H1 (cell line): ENCODE results near the gene ARHGEF6. TPM values are rescaled to one million over a fixed set of nuclear protein-coding genes. Genes with fewer than 3 reads are reported as not detected.

Experiments used
- CTCF ChIA-PET: fragments of 300-600 bp; sonication (Branson Sonifier 250); formaldehyde crosslinking; loops from one replicate; lab custom pipeline; 2021; ENCODE audit not compliant: partially characterized antibody; lab: Charles Lee
- POLR2A ChIA-PET: fragments of 300-600 bp; sonication (Branson Sonifier 250); formaldehyde crosslinking; loops from one replicate; lab custom pipeline; 2021; ENCODE audit warnings: inconsistent platforms; ENCODE audit not compliant: partially characterized antibody; lab: Charles Lee
- DNase-seq, 2 experiments: peaks; one replicate each; pipeline versions ENCODE4 v3.0.0 to v3.0.0-alpha.2; 2010 to 2022; ENCODE audit warnings: low spot score in 2 of 2, low read depth in 1 of 2, mixed read lengths in 1 of 2
- FAIRE-seq: peaks from 2 replicates; lab custom pipeline; 2011; peaks lifted over from hg19 to GRCh38; lab: Jason Lieb, UNC
- H2AFZ ChIP-seq: 2 replicates; pipeline ENCODE4 v1.8.1; 2012; ENCODE audit warnings: low read length, inconsistent platforms
- H2AK5ac ChIP-seq: 2 replicates; pipeline ENCODE4 v1.6.1; 2013; ENCODE audit warnings: low read depth, low read length
- H2BK120ac ChIP-seq: replicated peaks from 2 replicates; pipeline ENCODE3; 2013; ENCODE audit warnings: low read depth, low read length, inconsistent platforms
- H2BK12ac ChIP-seq: 2 replicates; pipeline ENCODE4 v1.6.1; 2013; ENCODE audit warnings: low read depth, low read length
- H2BK15ac ChIP-seq: 2 replicates; pipeline ENCODE4 v1.6.1; 2013; ENCODE audit warnings: low read length
- H2BK20ac ChIP-seq: 2 replicates; pipeline ENCODE4 v1.6.1; 2013; ENCODE audit warnings: low read length
- H2BK5ac ChIP-seq: 2 replicates; pipeline ENCODE4 v1.6.1; 2013; ENCODE audit warnings: low read depth, low read length
- H3K14ac ChIP-seq: 2 replicates; pipeline ENCODE4 v1.6.1; 2013; ENCODE audit warnings: inconsistent platforms; ENCODE audit not compliant: insufficient read length
- H3K18ac ChIP-seq: 2 replicates; pipeline ENCODE4 v1.6.1; 2013; ENCODE audit warnings: low read length; ENCODE audit errors: extremely low read depth
- H3K23ac ChIP-seq: 2 replicates; pipeline ENCODE4 v1.6.1; 2013; ENCODE audit warnings: inconsistent platforms; ENCODE audit not compliant: insufficient read length
- H3K23me2 ChIP-seq: 2 replicates; pipeline ENCODE4 v1.6.1; 2013; ENCODE audit warnings: low read depth, low read length
- H3K27ac ChIP-seq: 2 replicates; pipeline ENCODE4 v1.6.1; 2011; ENCODE audit warnings: low read depth, low read length, inconsistent platforms
- H3K27me3 ChIP-seq, 4 experiments: replicated peaks in 1 of 4; 1 replicate in 1 of 4; 2 replicates in 3 of 4; pipeline versions ENCODE4 v1.6.1 to v1.8.1; 2011 to 2013; ENCODE audit warnings: low read length in 3 of 4, mild to moderate bottlenecking in 3 of 4, inconsistent platforms in 2 of 4, mixed read lengths in 2 of 4, moderate library complexity in 1 of 4; ENCODE audit not compliant: control insufficient read depth in 3 of 4, insufficient read depth in 3 of 4; ENCODE audit errors: extremely low read depth in 1 of 4
- H3K36me3 ChIP-seq, 4 experiments: 2 replicates each; pipeline versions ENCODE4 v1.6.1 to v1.8.1; 2011 to 2013; ENCODE audit warnings: mild to moderate bottlenecking in 4 of 4, low read length in 3 of 4, moderate library complexity in 2 of 4, control low read depth in 1 of 4, inconsistent platforms in 1 of 4; ENCODE audit not compliant: insufficient read depth in 4 of 4, control insufficient read depth in 2 of 4
- H3K4ac ChIP-seq: replicated peaks from 2 replicates; pipeline ENCODE3; 2013; ENCODE audit warnings: low read length, low read depth, mixed read lengths, inconsistent platforms; ENCODE audit not compliant: insufficient read length
- H3K4me1 ChIP-seq, 4 experiments: replicated peaks in 1 of 4; 1 replicate in 1 of 4; 2 replicates in 3 of 4; pipeline versions ENCODE4 v1.6.1 to v1.8.1; 2011 to 2013; ENCODE audit warnings: low read length in 3 of 4, inconsistent platforms in 2 of 4, mixed read lengths in 1 of 4; ENCODE audit not compliant: insufficient read depth in 4 of 4, control insufficient read depth in 3 of 4
- H3K4me2 ChIP-seq, 2 experiments: 2 replicates each; pipeline versions ENCODE4 v1.6.1 to v1.8.1; 2011 to 2013; ENCODE audit warnings: low read depth in 2 of 2, low read length in 2 of 2, control low read depth in 1 of 2, inconsistent platforms in 1 of 2, mild to moderate bottlenecking in 1 of 2; ENCODE audit not compliant: insufficient read depth in 1 of 2
- H3K4me3 ChIP-seq, 4 experiments: fragments of 200-600, 300-600 bp in 1 of 4; sonication (generic), shearing (Covaris generic), sonication (Bioruptor Twin) in 1 of 4; 2 replicates each; pipeline versions ENCODE4 v1.5.1 to v1.8.1; 2011 to 2016; ENCODE audit warnings: low read length in 4 of 4, low read depth in 3 of 4, control low read depth in 2 of 4, inconsistent platforms in 2 of 4, mild to moderate bottlenecking in 2 of 4, mixed read lengths in 1 of 4, moderate library complexity in 1 of 4; ENCODE audit not compliant: insufficient read depth in 2 of 4; ENCODE audit errors: extremely low read depth in 1 of 4
- H3K56ac ChIP-seq: replicated peaks from 2 replicates; pipeline ENCODE3; 2013; ENCODE audit warnings: low read depth, mild to moderate bottlenecking, mixed read lengths, low read length, inconsistent platforms; ENCODE audit not compliant: insufficient read length
- H3K79me1 ChIP-seq: 2 replicates; pipeline ENCODE4 v1.6.1; 2013; ENCODE audit warnings: low read depth, low read length, control low read depth
- H3K79me2 ChIP-seq, 2 experiments: 2 replicates each; pipeline versions ENCODE4 v1.6.1 to v1.8.1; 2012 to 2013; ENCODE audit warnings: low read length in 2 of 2, mild to moderate bottlenecking in 2 of 2, inconsistent platforms in 1 of 2; ENCODE audit not compliant: insufficient read depth in 2 of 2, control insufficient read depth in 1 of 2
- H3K9ac ChIP-seq, 4 experiments: replicated peaks in 1 of 4; 1 replicate in 1 of 4; 2 replicates in 3 of 4; pipeline versions ENCODE4 v1.6.1 to v1.8.1; 2011 to 2013; ENCODE audit warnings: low read depth in 3 of 4, low read length in 3 of 4, control low read depth in 2 of 4, mild to moderate bottlenecking in 2 of 4, moderate library complexity in 2 of 4, inconsistent platforms in 1 of 4; ENCODE audit errors: extremely low read depth in 1 of 4
- H3K9me3 ChIP-seq, 2 experiments: 2 replicates each; pipeline versions ENCODE4 v1.6.1 to v1.8.1; 2012 to 2013; ENCODE audit warnings: mild to moderate bottlenecking in 2 of 2, moderate library complexity in 2 of 2, control low read depth in 1 of 2, inconsistent platforms in 1 of 2, low read depth in 1 of 2, low read length in 1 of 2, mixed read lengths in 1 of 2; ENCODE audit not compliant: insufficient read depth in 2 of 2
- H4K20me1 ChIP-seq, 2 experiments: replicated peaks in 1 of 2; 2 replicates each; pipeline versions ENCODE3 to v1.8.1; 2011 to 2013; ENCODE audit warnings: inconsistent platforms in 2 of 2, low read length in 2 of 2, mild to moderate bottlenecking in 1 of 2; ENCODE audit not compliant: insufficient read depth in 2 of 2, control insufficient read depth in 1 of 2
- H4K5ac ChIP-seq: 2 replicates; pipeline ENCODE4 v1.6.1; 2013; ENCODE audit warnings: low read length, low read depth, mixed read lengths, inconsistent platforms; ENCODE audit not compliant: insufficient read length
- H4K8ac ChIP-seq: 2 replicates; pipeline ENCODE4 v1.8.0; 2013; ENCODE audit warnings: mild to moderate bottlenecking, moderate library complexity, low read length, inconsistent platforms; ENCODE audit not compliant: insufficient read depth; ENCODE audit errors: extremely low read depth
- H4K91ac ChIP-seq: replicated peaks from 2 replicates; pipeline ENCODE3; 2013; ENCODE audit warnings: low read length, mixed read lengths, inconsistent platforms; ENCODE audit not compliant: insufficient read length
- ATF2 ChIP-seq: IDR thresholded peaks from 2 replicates; pipeline ENCODE4 v1.6.1; 2012; ENCODE audit warnings: low read length, inconsistent platforms
- BCL11A ChIP-seq, 2 experiments: IDR thresholded peaks; one replicate each; pipeline ENCODE4 v1.6.1; 2011; ENCODE audit warnings: low read depth in 2 of 2, low read length in 2 of 2, mild to moderate bottlenecking in 2 of 2
- CHD2 ChIP-seq: IDR thresholded peaks from 2 replicates; pipeline ENCODE4 v1.6.1; 2012; ENCODE audit warnings: low read length, improper control_type of control experiment
- EGR1 ChIP-seq: IDR thresholded peaks from 2 replicates; pipeline ENCODE4 v1.6.1; 2011; ENCODE audit warnings: low read depth, low read length, borderline replicate concordance
- GTF2F1 ChIP-seq: IDR thresholded peaks from 2 replicates; pipeline ENCODE4 v1.6.1; 2012; ENCODE audit warnings: low read depth, low read length, improper control_type of control experiment, borderline replicate concordance
- RNF2 ChIP-seq: fragments of 200-900, 300-1000 bp; sonication (generic); IDR thresholded peaks from 2 replicates; pipeline ENCODE4 v1.7.1; 2016; ENCODE audit warnings: borderline replicate concordance, low read depth, mild to moderate bottlenecking, antibody characterized with exemption, low read length; ENCODE audit not compliant: poor library complexity, severe bottlenecking; ENCODE audit errors: missing control alignments
- TAF1 ChIP-seq: IDR thresholded peaks from 2 replicates; pipeline ENCODE4 v1.6.1; 2011; ENCODE audit warnings: mild to moderate bottlenecking, low read depth, low read length
- TBP ChIP-seq: IDR thresholded peaks from 2 replicates; pipeline ENCODE4 v1.6.1; 2011; ENCODE audit warnings: low read depth, low read length, improper control_type of control experiment
- TEAD4 ChIP-seq: IDR thresholded peaks from 2 replicates; pipeline ENCODE4 v1.6.1; 2012; ENCODE audit warnings: low read depth, low read length, inconsistent platforms, mixed read lengths
- WGBS, 2 experiments: shearing (Covaris generic) in 1 of 2; methylation state at CpG; one replicate each; pipeline versions ENCODE4 v1.1.6 to v1.1.7; 2013 to 2015; ENCODE audit warnings: low lambda C conversion rate in 2 of 2, mixed read lengths in 2 of 2, inconsistent platforms in 1 of 2, low coverage in 1 of 2, missing lambda C conversion rate in 1 of 2; ENCODE audit not compliant: insufficient replicate concordance in 2 of 2, insufficient coverage in 1 of 2, insufficient read length in 1 of 2; ENCODE audit errors: extremely low coverage in 1 of 2, missing lambda C conversion rate in 1 of 2; 5-methylcytosine and 5-hydroxymethylcytosine counted together
- polyA plus RNA-seq, 7 experiments: library from polyadenylated mRNA; depleted of rRNA in 3 of 7; stranded (reverse) in 5 of 7; unstranded in 2 of 7; fragments of >200 nt in 5 of 7; fragments of 200-250 nt in 2 of 7; gene quantifications; 1 replicate in 5 of 7; 2 replicates in 1 of 7; 4 replicates in 1 of 7; pipeline versions ENCODE4 v1.2.1 to v1.2.3, GENCODE V29; 2011 to 2013; ENCODE audit warnings: missing spikeins in 2 of 7, mixed read lengths in 2 of 7
- total RNA-seq: library from RNA; stranded (reverse); fragmentation: NEBNext Ultra II Directional; extraction: Animal tissue kit (Norgen Biotek cat#: 25700); gene quantifications from 2 replicates; pipeline ENCODE4 v1.2.1, GENCODE V29; 2021

The ARHGEF6 gene
- total and polyA plus RNA-seq, 2 of the 8 experiments (the other 6 are each of a cell fraction or from before 2014, with no cell fraction given): 3.6 to 3.7 TPM

- FAIRE-seq (no peak), DNase-seq (no peak)
- Histone ChIP-seq H3K23me2 (no peaks in the 10 kb centered on the region; the same call in 1 of the 2 replicates), H3K14ac (no peak overlapping the region), H2BK5ac (no peak overlapping the region), H2BK15ac (no peak overlapping the region), H3K4me3 (no peak overlapping the region), H3K23ac (no peak overlapping the region), H3K4me1 (no peaks in the 10 kb centered on the region; a peak in 1 of 7 replicates), H3K9ac (no peak overlapping the region), H4K8ac (no peak overlapping the region), H3K79me1 (no peaks in the 10 kb centered on the region), H3K4me2 (no peak overlapping the region), H4K5ac (no peak overlapping the region), H3K18ac (no peak overlapping the region), H3K9me3 (no peaks in the 10 kb centered on the region), H2AFZ (no peak overlapping the region), H4K91ac (no peak overlapping the region), H3K79me2 (no peaks in the 10 kb centered on the region), H3K27me3 (no peaks in the 10 kb centered on the region), H4K20me1 (no peaks in the 10 kb centered on the region), H3K56ac (no peak overlapping the region), H2BK120ac (no peak overlapping the region), H3K4ac (no peak overlapping the region), H2BK12ac (no peak overlapping the region), H3K27ac (no peak overlapping the region), H2BK20ac (no peak overlapping the region), H2AK5ac (no peak overlapping the region), H3K36me3 (no peaks in the 10 kb centered on the region)
- no peak for TF ChIP-seq TAF1
- TF ChIP-seq RNF2: no peak
- no peak for TF ChIP-seq EGR1
- no peak for TF ChIP-seq BCL11A (IDR thresholded peaks at IDR 0.05; ENCODE audit: low read depth in 2 of 2, low read length in 2 of 2)
- no peak for TF ChIP-seq ATF2
- no peak for TF ChIP-seq TEAD4
- no peak for TF ChIP-seq CHD2
- no peak for TF ChIP-seq TBP
- TF ChIP-seq GTF2F1: no peak
- ChIA-PET POLR2A (interaction anchor here (0.7 kb wide), 1 partner anchor 32 kb away, joined by 3 read pairs; no protein-coding TSS in a partner anchor), CTCF (no interaction called here)
- WGBS, 2 experiments: 89% methylated on average over 2 of the region's 2 CpGs; no CpG with 5 or more reads in 1 of the 2 experiments
These were observed 62.6 kb downstream of the ARHGEF6 start for GRCh38 chrX:136718091-136718490.
